ENCODE measurements around the gene NFXL1.

Gene NFXL1

GRCh38 chr4:47891928-47892327, 22.5 kb downstream of the NFXL1 start:
- Histone ChIP-seq H3K27me3 (ENCODE audit: insufficient read depth, poor library complexity, severe bottlenecking) (no peaks in the 10 kb centered on the region), H3K27ac (replicated peaks) (no peak overlapping the region), H3K4me3 (replicated peaks; ENCODE audit: insufficient read depth, low read length) (no peak overlapping the region)
- TF ChIP-seq SPI1 (IDR thresholded peaks at IDR 0.05; ENCODE audit: borderline replicate concordance, low read depth) (no peak), POLR2AphosphoS5 (IDR thresholded peaks at IDR 0.05; ENCODE audit: low read depth) (no peak), REST (IDR thresholded peaks at IDR 0.05; ENCODE audit: insufficient replicate concordance, low read depth) (no peak), GABPA (IDR thresholded peaks at IDR 0.05; ENCODE audit: low read depth) (no peak)
- TF ChIP-seq, protein P1, sequence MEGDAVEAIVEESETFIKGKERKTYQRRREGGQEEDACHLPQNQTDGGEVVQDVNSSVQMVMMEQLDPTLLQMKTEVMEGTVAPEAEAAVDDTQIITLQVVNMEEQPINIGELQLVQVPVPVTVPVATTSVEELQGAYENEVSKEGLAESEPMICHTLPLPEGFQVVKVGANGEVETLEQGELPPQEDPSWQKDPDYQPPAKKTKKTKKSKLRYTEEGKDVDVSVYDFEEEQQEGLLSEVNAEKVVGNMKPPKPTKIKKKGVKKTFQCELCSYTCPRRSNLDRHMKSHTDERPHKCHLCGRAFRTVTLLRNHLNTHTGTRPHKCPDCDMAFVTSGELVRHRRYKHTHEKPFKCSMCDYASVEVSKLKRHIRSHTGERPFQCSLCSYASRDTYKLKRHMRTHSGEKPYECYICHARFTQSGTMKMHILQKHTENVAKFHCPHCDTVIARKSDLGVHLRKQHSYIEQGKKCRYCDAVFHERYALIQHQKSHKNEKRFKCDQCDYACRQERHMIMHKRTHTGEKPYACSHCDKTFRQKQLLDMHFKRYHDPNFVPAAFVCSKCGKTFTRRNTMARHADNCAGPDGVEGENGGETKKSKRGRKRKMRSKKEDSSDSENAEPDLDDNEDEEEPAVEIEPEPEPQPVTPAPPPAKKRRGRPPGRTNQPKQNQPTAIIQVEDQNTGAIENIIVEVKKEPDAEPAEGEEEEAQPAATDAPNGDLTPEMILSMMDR (IDR thresholded peaks at IDR 0.05; ENCODE audit: insufficient read depth, low read length): no peak
- no peak for DNase-seq (ENCODE audit: low read depth in 1 of 2, low spot score in 1 of 2)

DNA sequence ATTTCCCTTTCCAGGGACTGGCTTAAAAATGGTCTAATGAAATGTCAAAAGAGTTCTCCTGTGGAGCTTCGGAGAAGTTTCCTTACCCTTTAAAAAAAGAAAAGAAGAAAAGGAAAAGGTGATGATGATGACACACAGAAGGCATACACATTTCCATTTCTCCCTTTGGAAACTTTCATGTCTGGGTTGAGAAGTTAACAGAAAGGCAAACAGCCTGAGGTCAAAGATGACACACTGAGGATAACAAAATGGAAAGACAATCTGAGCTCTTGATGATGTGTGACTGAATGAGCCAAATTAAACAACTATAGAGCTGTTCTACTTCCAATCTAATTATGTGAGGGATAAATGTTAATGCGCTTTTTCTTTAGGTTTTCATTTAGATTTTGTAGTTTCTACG, 32.2 kb downstream of the NFXL1 start:
- DNase-seq (ENCODE audit: low read depth in 1 of 2, low spot score in 1 of 2): no peak
- TF ChIP-seq GABPA (IDR thresholded peaks at IDR 0.05; ENCODE audit: low read depth) (no peak), SPI1 (IDR thresholded peaks at IDR 0.05; ENCODE audit: borderline replicate concordance, low read depth) (no peak), POLR2AphosphoS5 (IDR thresholded peaks at IDR 0.05; ENCODE audit: low read depth) (no peak), REST (IDR thresholded peaks at IDR 0.05; ENCODE audit: insufficient replicate concordance, low read depth) (no peak)
- TF ChIP-seq, protein P1 (IDR thresholded peaks at IDR 0.05; ENCODE audit: insufficient read depth, low read length): no peak
- Histone ChIP-seq H3K4me3 (replicated peaks; ENCODE audit: insufficient read depth, low read length) (no peak overlapping the region), H3K27me3 (ENCODE audit: insufficient read depth, poor library complexity, severe bottlenecking) (no peaks in the 10 kb centered on the region), H3K27ac (replicated peaks) (no peak overlapping the region)

GRCh38 chr4:47879458-47879857, 34.9 kb downstream of the NFXL1 start:
- TF ChIP-seq, protein P1 (IDR thresholded peaks at IDR 0.05; ENCODE audit: insufficient read depth, low read length): no peak
- TF ChIP-seq GABPA (IDR thresholded peaks at IDR 0.05; ENCODE audit: low read depth): no peak
- TF ChIP-seq SPI1 (IDR thresholded peaks at IDR 0.05; ENCODE audit: borderline replicate concordance, low read depth): no peak
- no peak for TF ChIP-seq REST (IDR thresholded peaks at IDR 0.05; ENCODE audit: insufficient replicate concordance, low read depth)
- TF ChIP-seq POLR2AphosphoS5 (IDR thresholded peaks at IDR 0.05; ENCODE audit: low read depth): no peak

More at GRCh38 chr4:47879458-47879857, 34.9 kb downstream of the NFXL1 start:
- no peak overlapping the region for H3K4me3 ChIP-seq (replicated peaks; ENCODE audit: insufficient read depth, low read length)
- H3K27me3 ChIP-seq (ENCODE audit: insufficient read depth, poor library complexity, severe bottlenecking): no peaks in the 10 kb centered on the region
- no peak overlapping the region for H3K27ac ChIP-seq (replicated peaks)
- no peak for DNase-seq (ENCODE audit: low read depth in 1 of 2, low spot score in 1 of 2)
